ENCODE measurements around the gene RBM28.

GRCh38 chr7:128287556-128287955, 56.2 kb downstream of the RBM28 start:
- TF ChIP-seq HDAC2 (IDR thresholded peaks at IDR 0.05) (no peak), JUNB (IDR thresholded peaks at IDR 0.05) (no peak), EZH2 (IDR thresholded peaks at IDR 0.05; ENCODE audit: borderline replicate concordance, control insufficient read depth, low read depth, low read length) (no peak), NFYB (IDR thresholded peaks at IDR 0.05; ENCODE audit: insufficient read depth, low read depth, low read length) (no peak), FOXM1 (IDR thresholded peaks at IDR 0.05; ENCODE audit: low read depth, low read length) (no peak), STAT3 (IDR thresholded peaks at IDR 0.05; ENCODE audit: low read depth, low read length) (no peak), CTCF (IDR thresholded peaks at IDR 0.05 in 2 of 3, conservative IDR thresholded peaks at IDR 0.05 in 1 of 3; ENCODE audit: control insufficient read depth in 2 of 3, extremely low read depth in 1 of 3, insufficient read depth in 1 of 3, low read depth in 3 of 3, low read length in 3 of 3) (no peak)
